Cardiac muscle cell (in vitro differentiated cells and primary cell): ENCODE data around the gene EDA. TPM values are rescaled to one million over a fixed set of nuclear protein-coding genes. Genes with fewer than 3 reads are reported as not detected.
"Not testable (repeated sequence)": the region's sequence is repeated elsewhere in the genome, so short reads cannot be mapped to it uniquely, and the experiment has no call there.

Experiments
- DNase-seq, 2 donors: peaks; one replicate each; pipeline versions ENCODE4 v3.0.0 to v3.0.0-alpha.2; 2010 to 2017; ENCODE audit warnings: low read depth in 1 of 2, low spot score in 1 of 2
- H3K27ac ChIP-seq: fragments of 200-600 bp; sonication (generic); 2 replicates; pipeline ENCODE4 v1.5.1; 2016
- H3K27me3 ChIP-seq: fragments of 200-600 bp; sonication (generic); 2 replicates; pipeline ENCODE4 v1.6.0; 2016; ENCODE audit warnings: control low read depth
- H3K36me3 ChIP-seq: fragments of 200-600 bp; sonication (generic); 2 replicates; pipeline ENCODE4 v1.5.1; 2016; ENCODE audit warnings: control low read depth
- H3K4me1 ChIP-seq: fragments of 200-600 bp; sonication (generic); 2 replicates; pipeline ENCODE4 v1.8.1; 2017; ENCODE audit warnings: low read depth, mild to moderate bottlenecking, mixed run types
- H3K4me3 ChIP-seq: fragments of 200-600 bp; sonication (generic); 2 replicates; pipeline ENCODE4 v1.5.1; 2016; ENCODE audit warnings: mild to moderate bottlenecking
- H3K9me3 ChIP-seq: fragments of 200-600 bp; sonication (generic); 2 replicates; pipeline ENCODE4 v1.5.1; 2017; ENCODE audit warnings: low read depth, mild to moderate bottlenecking, control low read depth
- CTCF ChIP-seq: IDR thresholded peaks from 2 replicates; pipeline ENCODE4 v1.5.1; 2012; ENCODE audit warnings: low read depth, mild to moderate bottlenecking, low read length
- polyA plus RNA-seq: library from polyadenylated mRNA; unstranded; fragments of >200 nt; fragmentation: Nextera tagmentation; extraction: Ambion mirVana; gene quantifications from 2 replicates; pipeline ENCODE4 v1.2.1, GENCODE V29; 2016
- total RNA-seq: library from RNA; depleted of rRNA; stranded (reverse); fragments of >200 nt; gene quantifications from 2 replicates; pipeline ENCODE4 v1.2.3, GENCODE V29; 2016

Gene EDA
- total and polyA plus RNA-seq, 2 experiments from 2014 or later: 0.56 to 2.7 TPM

GRCh38 chrX:69991685-69992084, 375.8 kb downstream of the EDA start:
- Histone ChIP-seq H3K27me3 (no peaks in the 10 kb centered on the region), H3K4me1 (no peaks in the 10 kb centered on the region), H3K27ac (no peak overlapping the region), H3K4me3 (no peak overlapping the region), H3K36me3 (no peaks in the 10 kb centered on the region), H3K9me3 (no peaks in the 10 kb centered on the region)
- DNase-seq: no peak
- TF ChIP-seq CTCF: no peak

GRCh38 chrX:69993494-69993893, 377.6 kb downstream of the EDA start:
- Histone ChIP-seq H3K9me3 (no peaks in the 10 kb centered on the region), H3K4me3 (no peak overlapping the region)
- no peak for DNase-seq

GRCh38 chrX:69995362-69996112, 379.6 kb downstream of the EDA start:
- H3K36me3 ChIP-seq: no peaks in the 10 kb centered on the region
- H3K4me3 ChIP-seq: no peak overlapping the region
- no peaks in the 10 kb centered on the region for H3K27me3 ChIP-seq
- H3K4me1 ChIP-seq: no peaks in the 10 kb centered on the region
- no peak for TF ChIP-seq CTCF
- H3K27ac ChIP-seq: no peak overlapping the region
- no peaks in the 10 kb centered on the region for H3K9me3 ChIP-seq
- DNase-seq: no peak

More at GRCh38 chrX:69993494-69993893, 377.6 kb downstream of the EDA start:
- Histone ChIP-seq H3K27ac (no peak overlapping the region), H3K27me3 (no peaks in the 10 kb centered on the region), H3K36me3 (no peaks in the 10 kb centered on the region), H3K4me1 (no peaks in the 10 kb centered on the region)
- no peak for TF ChIP-seq CTCF

- Histone ChIP-seq H3K4me3 (no peak overlapping the region), H3K27me3 (no peaks in the 10 kb centered on the region), H3K9me3 (no peaks in the 10 kb centered on the region), H3K36me3 (no peaks in the 10 kb centered on the region), H3K4me1 (no peaks in the 10 kb centered on the region), H3K27ac (no peak overlapping the region)
- TF ChIP-seq CTCF: no peak
- DNase-seq: no peak
These were observed 380.2 kb downstream of the EDA start for GRCh38 chrX:69996113-69996468.

- H3K4me3 ChIP-seq, H3K27ac ChIP-seq, DNase-seq, H3K9me3 ChIP-seq, H3K36me3 ChIP-seq, H3K27me3 ChIP-seq, H3K4me1 ChIP-seq: not testable (repeated sequence)
These were observed 382.4 kb downstream of the EDA start for GRCh38 chrX:69998299-69998698.

GRCh38 chrX:70001269-70001668, 385.4 kb downstream of the EDA start:
- peak overlapping the region; percentile 82 for H3K27ac ChIP-seq
- no peaks in the 10 kb centered on the region for H3K27me3 ChIP-seq
- no peaks in the 10 kb centered on the region for H3K9me3 ChIP-seq
- no peak overlapping the region for H3K4me3 ChIP-seq
- H3K36me3 ChIP-seq: no peaks in the 10 kb centered on the region
- TF ChIP-seq CTCF: no peak
- peaks cover 9% of the 10 kb centered on the region for H3K4me1 ChIP-seq
- peak in 1 of 2 donors; percentile 89 for DNase-seq
